Naive B cell (primary cell): ENCODE measurements around the gene PRICKLE2. TPM values are rescaled to one million over a fixed set of nuclear protein-coding genes. Genes with fewer than 3 reads are reported as not detected.

ENCODE experiments used
- ATAC-seq, 2 donors: fragments of 150-1000 bp; cut with Tn5 transposase; 2 replicates each; pipeline ENCODE4 v1.10.0; 2021; ENCODE audit warnings: low read depth in 2 of 2, mild to moderate bottlenecking in 2 of 2, moderate library complexity in 2 of 2
- DNase-seq: peaks from one replicate; pipeline ENCODE4 v3.0.0; 2022
- H3K27ac Mint-ChIP-seq, 6 donors: one replicate each; pipeline ENCODE4 v1.8.0; 2020 to 2022; ENCODE audit warnings: mild to moderate bottlenecking in 6 of 6, mixed read lengths in 6 of 6, moderate library complexity in 5 of 6, inconsistent platforms in 2 of 6
- H3K27me3 Mint-ChIP-seq, 3 donors: one replicate each; pipeline ENCODE4 v1.8.0; 2021 to 2022; ENCODE audit warnings: mixed read lengths in 3 of 3, mild to moderate bottlenecking in 1 of 3
- H3K36me3 Mint-ChIP-seq, 2 donors: one replicate each; pipeline ENCODE4 v1.8.0; 2020 to 2022; ENCODE audit warnings: mixed read lengths in 2 of 2, inconsistent platforms in 1 of 2, mild to moderate bottlenecking in 1 of 2
- H3K4me1 Mint-ChIP-seq, 3 donors: one replicate each; pipeline ENCODE4 v1.8.0; 2020 to 2022; ENCODE audit warnings: mixed read lengths in 3 of 3, inconsistent platforms in 1 of 3, mild to moderate bottlenecking in 1 of 3, moderate library complexity in 1 of 3
- H3K4me3 Mint-ChIP-seq, 8 donors: one replicate each; pipeline ENCODE4 v1.8.0; 2020 to 2022; ENCODE audit warnings: mild to moderate bottlenecking in 8 of 8, mixed read lengths in 8 of 8, moderate library complexity in 8 of 8, inconsistent platforms in 2 of 8
- H3K9me3 Mint-ChIP-seq, 7 donors: one replicate each; pipeline ENCODE4 v1.8.0; 2020 to 2022; ENCODE audit warnings: mixed read lengths in 7 of 7, mild to moderate bottlenecking in 5 of 7, inconsistent platforms in 2 of 7, moderate library complexity in 1 of 7
- polyA plus RNA-seq, 6 donors: library from polyadenylated mRNA; unstranded; fragments of 300-500 nt; fragmentation: Illumina TruSeq; gene quantifications; one replicate each; pipeline ENCODE4 v1.2.3, GENCODE V29; 2021; ENCODE audit warnings: low read depth in 6 of 6

The PRICKLE2 gene
- polyA plus RNA-seq, 6 donors from 2014 or later = not detected

DNA sequence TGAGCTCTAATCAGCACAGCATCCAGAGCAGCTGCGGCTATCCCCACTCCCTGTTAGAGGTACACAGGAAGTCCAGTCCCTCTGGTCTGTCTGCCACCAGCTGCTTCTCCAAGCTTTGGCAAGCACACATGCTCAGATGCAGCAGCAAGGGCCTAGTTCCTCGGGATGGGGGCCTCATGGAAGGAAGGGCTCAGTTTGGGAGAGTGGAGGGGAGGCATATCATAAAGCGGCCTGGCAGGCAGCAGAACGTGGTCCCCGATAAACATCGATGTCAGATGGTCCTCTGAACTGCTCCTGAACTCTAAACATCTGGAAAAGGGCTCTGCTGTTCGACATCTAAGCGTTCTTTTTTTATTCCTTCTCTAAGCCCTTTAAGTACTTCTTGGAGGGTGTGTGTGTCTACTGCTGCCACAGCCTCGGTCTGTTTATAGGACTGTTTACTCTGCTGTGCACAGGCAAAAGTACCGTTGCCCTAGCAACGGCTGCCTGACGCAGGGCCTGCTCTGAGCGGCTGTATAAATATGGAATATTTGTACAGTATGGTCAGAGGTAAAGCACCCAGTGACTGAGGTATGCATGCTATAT lies 74.6 kb downstream of the PRICKLE2 start:
- Mint-ChIP-seq H3K27me3 (no peaks in the 10 kb centered on the region), H3K9me3 (peaks cover 0 to 4% (median 1%) of the 10 kb centered on the region in 7 donors), H3K27ac (no peak overlapping the region), H3K4me3 (no peak overlapping the region), H3K36me3 (no peaks in the 10 kb centered on the region), H3K4me1 (no peaks in the 10 kb centered on the region)
- no peak for DNase-seq
- no peak for ATAC-seq

DNA sequence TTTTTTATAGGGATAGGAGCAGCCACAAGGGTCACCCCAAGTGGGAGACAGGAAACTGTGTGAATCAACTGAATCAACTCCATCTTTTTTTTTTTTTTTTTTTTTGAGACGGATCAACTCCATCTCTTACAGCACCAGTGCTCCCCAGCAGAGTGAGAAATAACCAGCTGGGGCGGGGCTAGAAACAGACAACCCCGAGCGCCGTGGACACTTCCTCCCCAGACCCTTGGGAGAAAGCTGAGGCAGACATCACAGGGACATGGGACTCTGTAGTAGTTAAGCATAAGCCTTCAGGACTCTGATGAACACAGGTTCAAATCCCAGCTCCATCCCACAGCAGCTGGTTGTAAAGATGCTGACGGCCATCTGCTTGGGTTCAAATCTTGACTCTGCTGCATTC lies 75.4 kb downstream of the PRICKLE2 start:
- no peak for DNase-seq
- Mint-ChIP-seq H3K27me3 (no peaks in the 10 kb centered on the region), H3K4me3 (no peak overlapping the region), H3K27ac (no peak overlapping the region), H3K4me1 (no peaks in the 10 kb centered on the region), H3K9me3 (peaks cover 0 to 4% (median 1%) of the 10 kb centered on the region in 7 donors), H3K36me3 (no peaks in the 10 kb centered on the region)
- no peak for ATAC-seq

DNA sequence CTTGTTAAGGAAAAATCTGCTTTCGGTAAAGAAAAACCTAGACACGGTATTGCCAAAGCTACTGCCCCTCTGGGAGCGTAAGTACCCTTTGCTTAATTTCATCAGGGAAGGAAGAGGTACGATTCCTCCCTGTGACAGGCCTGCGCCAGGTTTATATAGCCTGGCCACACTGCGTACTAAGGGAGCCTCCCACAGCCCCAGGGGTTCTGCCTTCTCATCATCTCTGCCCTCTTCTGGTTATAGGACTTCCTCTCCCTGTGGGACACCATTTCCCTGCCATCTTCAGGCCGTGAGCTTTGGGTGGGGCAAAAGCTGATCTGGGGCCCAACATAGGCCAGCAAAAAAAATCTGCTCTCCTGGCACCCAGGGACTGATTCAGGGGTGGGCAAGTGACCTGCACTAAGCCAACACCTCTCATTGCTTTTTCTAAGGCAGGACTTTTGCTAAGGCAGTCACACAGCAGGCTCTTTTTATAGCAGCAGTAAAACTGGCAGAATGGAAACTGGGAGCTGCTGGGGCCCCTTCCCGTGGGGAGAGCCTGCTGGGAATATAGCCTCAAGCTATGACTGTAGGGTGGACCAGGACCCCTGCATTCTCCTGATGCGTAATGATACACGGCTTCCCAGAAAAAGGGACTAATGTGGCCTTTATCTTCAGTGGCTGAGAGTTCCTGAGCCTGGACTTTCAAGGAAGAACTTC lies 76.2 kb downstream of the PRICKLE2 start:
- H3K27me3 Mint-ChIP-seq = no peaks in the 10 kb centered on the region
- no peaks in the 10 kb centered on the region for H3K4me1 Mint-ChIP-seq
- ATAC-seq = no peak
- peaks cover 0 to 4% (median 1%) of the 10 kb centered on the region in 7 donors for H3K9me3 Mint-ChIP-seq
- no peak for DNase-seq
- no peaks in the 10 kb centered on the region for H3K36me3 Mint-ChIP-seq
- peak overlapping the region in 1 of 6 donors; percentile 50 for H3K27ac Mint-ChIP-seq
- H3K4me3 Mint-ChIP-seq = no peak overlapping the region

DNA sequence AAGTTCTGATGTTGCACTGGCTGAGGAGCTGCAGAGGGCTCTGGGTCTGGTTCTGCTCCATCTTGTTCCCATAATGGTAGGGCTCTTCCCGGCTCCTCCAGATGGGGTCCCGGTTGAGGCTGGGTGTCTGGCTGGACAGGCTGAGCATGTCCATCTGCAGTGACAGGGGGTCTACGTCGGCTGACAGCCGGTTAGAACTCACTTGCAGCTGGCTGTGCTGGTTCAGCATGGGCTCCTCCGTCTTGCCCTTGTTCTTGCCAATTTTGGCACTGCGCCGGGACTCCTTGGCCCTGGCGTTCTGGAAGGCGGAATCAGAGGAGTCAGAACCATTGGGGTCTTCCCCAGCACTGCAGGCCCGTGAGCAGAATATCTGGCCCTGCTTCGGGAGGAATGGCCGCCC lies 78.1 kb downstream of the PRICKLE2 start:
- no peak for ATAC-seq
- Mint-ChIP-seq H3K27me3 (no peaks in the 10 kb centered on the region), H3K36me3 (no peaks in the 10 kb centered on the region), H3K9me3 (peaks cover 0 to 4% (median 1%) of the 10 kb centered on the region in 7 donors), H3K4me1 (no peaks in the 10 kb centered on the region), H3K27ac (no peak overlapping the region), H3K4me3 (no peak overlapping the region)
- DNase-seq = no peak

DNA sequence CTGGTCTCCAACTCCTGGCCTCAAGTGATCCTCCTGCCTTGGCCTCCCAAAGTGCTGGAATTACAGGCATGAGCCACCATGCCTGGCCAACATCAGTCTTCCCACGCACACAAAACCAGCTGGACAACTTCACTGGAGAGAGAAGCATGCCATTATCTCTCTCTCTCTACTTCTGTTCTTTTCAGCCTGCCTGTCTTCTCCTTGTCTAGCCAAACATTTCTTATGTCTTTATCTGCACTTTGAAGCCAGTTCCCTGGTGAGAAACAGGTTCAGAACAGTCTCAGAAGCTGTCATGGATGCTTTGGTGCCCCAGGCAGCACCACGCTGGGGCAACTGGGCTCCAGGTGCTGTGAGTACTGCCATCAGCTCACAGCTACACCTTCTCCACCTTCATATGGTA lies 79.8 kb downstream of the PRICKLE2 start:
- Mint-ChIP-seq H3K36me3 (no peaks in the 10 kb centered on the region), H3K27ac (no peak overlapping the region), H3K27me3 (no peaks in the 10 kb centered on the region), H3K9me3 (peaks cover 0 to 3% (median 1%) of the 10 kb centered on the region in 7 donors), H3K4me1 (no peaks in the 10 kb centered on the region), H3K4me3 (no peak overlapping the region)
- ATAC-seq (no peak), DNase-seq (no peak)

DNA sequence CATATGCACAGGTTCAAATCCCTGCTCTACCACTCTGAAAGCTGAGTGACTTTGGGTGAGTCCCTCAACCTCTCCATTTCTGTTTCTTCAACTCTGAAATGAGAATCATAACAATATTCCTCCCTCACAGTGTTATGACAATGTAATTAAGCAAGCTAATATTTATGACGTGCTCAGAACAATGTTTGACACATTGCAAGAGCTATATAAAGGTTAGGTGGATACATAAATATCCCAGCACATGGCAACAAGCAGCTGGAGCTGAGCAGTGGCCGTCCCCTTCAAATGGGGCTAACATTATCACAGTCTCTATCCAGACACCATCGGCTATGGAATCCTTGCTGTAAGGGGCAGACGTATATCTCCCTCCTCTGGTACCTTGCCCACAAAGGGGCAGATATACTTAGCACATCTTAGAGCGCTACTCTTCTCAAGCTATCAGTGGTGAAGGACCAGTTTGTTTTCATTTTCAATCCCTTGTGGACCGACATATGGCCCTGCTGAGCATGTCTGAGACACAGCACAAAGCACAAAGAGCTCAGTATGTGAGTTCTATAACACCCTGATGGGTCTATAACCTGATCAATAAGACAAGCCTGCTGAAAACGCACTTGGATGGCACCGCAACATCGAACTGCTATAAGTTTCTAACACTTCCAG lies 80.9 kb downstream of the PRICKLE2 start:
- Mint-ChIP-seq H3K4me3 (no peak overlapping the region), H3K27ac (no peak overlapping the region), H3K36me3 (no peaks in the 10 kb centered on the region), H3K4me1 (no peaks in the 10 kb centered on the region), H3K9me3 (peaks cover 0 to 5% (median 1%) of the 10 kb centered on the region in 7 donors), H3K27me3 (no peaks in the 10 kb centered on the region)
- DNase-seq (no peak), ATAC-seq (no peak)

DNA sequence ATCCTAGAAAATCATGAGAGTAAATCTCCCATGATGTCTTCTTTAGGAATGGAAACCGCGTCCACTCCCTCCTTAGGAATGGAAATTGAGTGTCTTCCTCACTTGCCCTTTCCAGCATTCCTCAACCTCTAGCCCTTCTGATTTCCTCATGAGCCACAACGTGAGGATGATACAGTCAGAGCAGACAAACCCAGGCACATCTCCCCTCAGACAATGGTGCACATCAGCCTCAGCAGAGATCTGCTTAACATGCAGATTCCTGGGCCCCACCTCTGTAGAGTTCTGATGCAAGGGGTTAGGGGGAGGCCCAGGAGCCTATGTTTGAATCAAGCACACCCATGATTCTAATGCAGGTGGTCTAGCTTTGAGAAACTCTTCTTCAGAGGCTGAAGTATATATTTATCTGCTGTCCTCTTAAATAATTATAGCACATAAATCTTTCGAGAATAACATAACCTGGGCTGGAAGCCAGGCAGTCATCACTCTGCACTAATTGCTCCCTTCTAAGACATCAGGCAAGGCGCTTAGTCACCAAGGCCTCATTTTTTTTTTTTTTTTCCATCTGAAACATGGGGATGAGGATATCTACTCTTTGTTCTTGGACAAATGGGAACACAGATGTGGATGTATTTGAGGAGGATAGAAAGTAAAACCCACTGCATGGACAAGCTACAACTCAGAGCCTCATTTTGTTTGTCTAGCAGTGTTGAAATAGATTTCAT lies 81.7 kb downstream of the PRICKLE2 start:
- ATAC-seq (no peak), DNase-seq (no peak)
- H3K27me3 Mint-ChIP-seq = no peaks in the 10 kb centered on the region
- H3K4me1 Mint-ChIP-seq = no peaks in the 10 kb centered on the region
- H3K27ac Mint-ChIP-seq = no peak overlapping the region
- H3K4me3 Mint-ChIP-seq = no peak overlapping the region
- H3K9me3 Mint-ChIP-seq = peaks cover 0 to 5% (median 1%) of the 10 kb centered on the region in 7 donors
- no peaks in the 10 kb centered on the region for H3K36me3 Mint-ChIP-seq

DNA sequence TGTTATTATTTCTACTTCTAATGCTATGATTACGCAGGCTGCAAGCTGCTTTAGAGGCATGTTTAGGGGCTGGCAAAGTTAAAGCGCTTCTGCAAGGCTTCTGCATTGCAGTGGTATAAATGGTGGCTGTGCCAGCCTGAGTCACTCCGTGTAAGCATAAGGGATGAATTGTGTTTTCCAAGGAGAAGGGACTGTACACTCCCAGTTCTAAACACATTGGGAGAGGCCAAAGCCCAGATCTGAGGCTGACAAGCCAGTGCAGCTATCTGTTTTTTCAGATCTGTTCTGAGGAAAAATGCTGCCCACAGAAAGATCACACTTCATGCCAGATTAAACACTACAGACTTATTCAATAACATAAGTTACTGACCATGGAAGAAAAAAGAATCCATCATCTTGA lies 83.8 kb downstream of the PRICKLE2 start:
- Mint-ChIP-seq H3K9me3 (peaks cover 0 to 7% (median 0%) of the 10 kb centered on the region in 7 donors), H3K36me3 (no peaks in the 10 kb centered on the region), H3K27ac (no peak overlapping the region), H3K27me3 (no peaks in the 10 kb centered on the region), H3K4me1 (no peaks in the 10 kb centered on the region), H3K4me3 (no peak overlapping the region)
- DNase-seq (no peak), ATAC-seq (no peak)

DNA sequence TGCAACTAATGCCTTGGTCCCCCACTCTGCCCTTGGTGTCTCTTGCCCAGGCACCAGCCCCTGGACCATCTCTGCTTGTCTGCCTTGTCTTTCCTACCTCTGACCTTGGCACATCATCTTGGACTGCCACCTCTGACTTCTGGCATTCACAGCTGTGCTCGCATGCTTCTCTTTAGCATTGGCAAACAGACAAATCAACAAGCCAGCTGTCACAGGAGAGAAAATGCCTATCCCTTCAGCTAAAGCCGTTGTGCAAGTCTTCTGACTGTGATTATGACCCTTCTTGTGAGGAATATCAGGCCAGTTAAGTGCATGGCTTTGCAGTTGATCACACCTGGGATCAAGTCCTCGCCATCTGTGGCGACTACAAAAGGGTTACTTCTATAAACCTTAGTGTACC lies 84.6 kb downstream of the PRICKLE2 start:
- Mint-ChIP-seq H3K27ac (peak overlapping the region in 1 of 6 donors; percentile 0), H3K4me3 (no peak overlapping the region), H3K4me1 (no peaks in the 10 kb centered on the region), H3K9me3 (peaks cover 0 to 8% (median 0%) of the 10 kb centered on the region in 7 donors), H3K36me3 (no peaks in the 10 kb centered on the region), H3K27me3 (no peaks in the 10 kb centered on the region)
- ATAC-seq (no peak), DNase-seq (no peak)

DNA sequence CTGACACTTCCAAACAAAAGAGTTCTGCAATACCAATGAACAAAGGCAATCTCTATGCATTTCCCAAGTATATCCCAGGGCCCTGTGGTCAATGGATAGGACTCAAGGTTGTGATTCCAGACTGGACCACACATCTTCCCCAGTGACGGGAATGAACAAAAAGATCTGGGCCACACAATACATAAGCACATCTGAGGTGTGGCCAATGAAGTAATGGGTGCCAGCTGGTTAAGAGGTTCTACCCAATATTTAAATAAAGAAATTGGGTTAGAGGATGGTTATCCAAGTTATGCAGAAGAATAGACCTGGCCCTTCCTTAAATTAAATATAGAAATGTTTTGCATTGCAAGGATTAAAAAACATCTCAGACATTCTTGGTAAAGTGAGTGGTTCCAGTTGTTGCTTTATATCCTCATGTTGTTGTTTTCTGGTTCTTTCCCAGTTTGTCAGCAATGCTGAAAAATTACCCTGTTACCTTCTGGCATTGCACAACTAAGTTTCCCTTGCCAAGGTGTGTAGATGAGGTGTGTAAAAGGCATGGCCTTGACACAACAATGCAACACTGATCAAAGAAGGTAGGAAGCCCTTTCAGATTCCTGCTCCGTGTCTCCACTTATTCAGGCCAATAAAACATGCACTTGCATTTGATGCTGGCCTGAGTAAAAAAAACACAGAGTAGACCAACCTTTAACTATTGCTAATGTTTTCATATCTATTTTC lies 86.5 kb downstream of the PRICKLE2 start:
- H3K4me3 Mint-ChIP-seq = no peak overlapping the region
- ATAC-seq (no peak), DNase-seq (no peak)
- H3K27ac Mint-ChIP-seq = no peak overlapping the region
- no peaks in the 10 kb centered on the region for H3K4me1 Mint-ChIP-seq
- no peaks in the 10 kb centered on the region for H3K27me3 Mint-ChIP-seq
- H3K36me3 Mint-ChIP-seq = no peaks in the 10 kb centered on the region
- H3K9me3 Mint-ChIP-seq = peaks cover 0 to 12% (median 0%) of the 10 kb centered on the region in 7 donors

DNA sequence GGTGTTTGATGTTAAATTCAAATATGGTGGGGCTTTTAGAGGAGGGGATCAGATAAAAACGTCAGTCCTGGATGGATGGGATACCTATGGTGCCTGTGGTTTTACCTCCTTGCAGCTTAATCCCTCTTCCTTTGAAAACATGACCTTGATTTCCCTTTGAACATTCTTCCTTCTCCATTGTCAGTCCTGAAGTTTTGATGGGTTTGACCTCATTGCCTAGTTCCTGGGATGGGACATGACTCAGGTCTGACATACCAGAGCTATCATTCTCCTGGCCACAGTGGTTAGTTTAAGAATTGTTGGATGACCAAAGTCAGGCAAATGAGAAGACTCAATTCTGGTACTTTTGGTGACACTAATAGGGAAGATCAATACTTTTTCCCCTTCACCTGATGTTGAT lies 87.2 kb downstream of the PRICKLE2 start:
- Mint-ChIP-seq H3K27me3 (no peaks in the 10 kb centered on the region), H3K4me1 (no peaks in the 10 kb centered on the region)
- DNase-seq = no peak

DNA sequence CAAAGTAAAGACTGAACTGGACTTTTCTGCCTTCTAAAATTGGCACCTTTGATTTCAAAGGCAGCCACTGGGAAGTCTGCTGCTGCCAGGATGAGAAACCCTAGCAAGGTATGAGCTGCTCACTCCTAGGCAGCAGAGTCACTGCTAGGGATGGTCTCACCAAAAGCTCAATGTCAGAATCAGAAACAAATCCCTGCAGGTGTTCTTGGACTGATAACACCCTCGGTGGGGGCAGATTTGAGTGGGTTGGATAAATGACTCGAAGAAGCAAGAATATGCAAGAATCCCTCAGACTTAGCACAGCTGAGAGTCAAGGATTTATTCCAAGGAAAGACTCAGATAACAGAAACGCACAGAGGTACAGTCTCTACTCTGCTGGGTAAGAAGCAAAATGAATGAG lies 90.4 kb downstream of the PRICKLE2 start:
- H3K27ac Mint-ChIP-seq = no peak overlapping the region

More for the DNA sequence above, 87.2 kb downstream of the PRICKLE2 start:
- Mint-ChIP-seq H3K36me3 (no peaks in the 10 kb centered on the region), H3K9me3 (peaks cover 0 to 12% (median 0%) of the 10 kb centered on the region in 7 donors), H3K4me3 (no peak overlapping the region), H3K27ac (peak overlapping the region in 1 of 6 donors; percentile 5)
- ATAC-seq = no peak

DNA sequence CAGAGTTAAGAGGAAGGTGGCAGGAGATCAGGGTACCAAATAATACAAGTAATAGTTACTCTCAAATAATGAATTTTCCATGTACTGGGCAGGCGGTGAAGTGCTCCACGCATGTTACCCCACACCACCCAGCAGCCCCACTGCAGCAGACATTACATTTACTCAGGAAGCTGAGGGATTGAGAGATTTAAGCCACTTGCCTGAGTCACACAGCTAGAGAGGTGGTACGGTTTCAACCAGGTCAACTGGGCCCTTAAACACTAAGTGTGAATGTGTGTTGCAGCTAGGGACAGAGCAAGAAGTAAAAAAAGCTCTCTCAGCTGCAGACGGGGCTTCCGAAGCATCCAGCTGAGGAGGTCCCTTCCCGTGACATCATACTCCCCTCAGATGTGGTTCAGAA lies 91.3 kb downstream of the PRICKLE2 start:
- DNase-seq (no peak), ATAC-seq (no peak)
- Mint-ChIP-seq H3K27me3 (no peaks in the 10 kb centered on the region), H3K27ac (no peak overlapping the region), H3K4me1 (no peaks in the 10 kb centered on the region), H3K9me3 (peaks cover 0 to 7% (median 0%) of the 10 kb centered on the region in 7 donors), H3K4me3 (no peak overlapping the region), H3K36me3 (no peaks in the 10 kb centered on the region)

More for the DNA sequence above, 90.4 kb downstream of the PRICKLE2 start:
- H3K9me3 Mint-ChIP-seq = peaks cover 0 to 12% (median 0%) of the 10 kb centered on the region in 7 donors
- no peaks in the 10 kb centered on the region for H3K36me3 Mint-ChIP-seq
- H3K27me3 Mint-ChIP-seq = no peaks in the 10 kb centered on the region
- DNase-seq = no peak
- ATAC-seq = no peak
- no peaks in the 10 kb centered on the region for H3K4me1 Mint-ChIP-seq
- no peak overlapping the region for H3K4me3 Mint-ChIP-seq
